Naive thymus-derived CD4-positive, alpha-beta T cell (primary cell): ENCODE results near the gene CLIC3. TPM values are rescaled to one million over a fixed set of nuclear protein-coding genes. Genes with fewer than 3 reads are reported as not detected.

Source experiments
- ATAC-seq: fragments of 150-1000 bp; cut with Tn5 transposase; 2 replicates; pipeline ENCODE4 v1.10.0; 2021; ENCODE audit warnings: mild to moderate bottlenecking, moderate library complexity
- CTCF ChIA-PET: fragments of 350-600 bp; sonication (Branson Sonifier 250); formaldehyde crosslinking; loops from one replicate; lab custom pipeline; 2021; ENCODE audit warnings: antibody characterized with exemption; lab: Charles Lee
- POLR2A ChIA-PET: fragments of 350-600 bp; sonication (Branson Sonifier 250); formaldehyde crosslinking; loops from one replicate; lab custom pipeline; 2021; ENCODE audit warnings: antibody characterized with exemption, inconsistent platforms; lab: Charles Lee
- DNase-seq, 9 donors: peaks; one replicate each; pipeline versions ENCODE4 v3.0.0 to v3.0.0-alpha.2; 2020 to 2022; ENCODE audit warnings: mixed read lengths in 1 of 9
- H3K27ac ChIP-seq: one replicate; pipeline ENCODE4 v1.7.0; 2013; ENCODE audit warnings: mild to moderate bottlenecking, low read depth, low read length, moderate library complexity
- H3K27me3 ChIP-seq, 2 donors: one replicate each; pipeline ENCODE4 v1.7.0; 2013; ENCODE audit warnings: low read length in 2 of 2, mild to moderate bottlenecking in 2 of 2, moderate library complexity in 2 of 2; ENCODE audit not compliant: control insufficient read depth in 2 of 2, insufficient read depth in 2 of 2
- H3K36me3 ChIP-seq, 3 experiments: 1 replicate in 2 of 3; 2 replicates in 1 of 3; pipeline ENCODE4 v1.7.0; 2013; ENCODE audit warnings: low read length in 3 of 3, mild to moderate bottlenecking in 3 of 3, moderate library complexity in 1 of 3; ENCODE audit not compliant: insufficient read depth in 3 of 3, control insufficient read depth in 2 of 3
- H3K4me1 ChIP-seq, 2 donors: one replicate each; pipeline ENCODE4 v1.7.0; 2013; ENCODE audit warnings: low read length in 2 of 2, mild to moderate bottlenecking in 2 of 2, moderate library complexity in 1 of 2; ENCODE audit not compliant: control insufficient read depth in 2 of 2, insufficient read depth in 2 of 2
- H3K4me3 ChIP-seq: 2 replicates; pipeline ENCODE4 v1.7.0; 2013; ENCODE audit warnings: mild to moderate bottlenecking, low read length
- H3K9me3 ChIP-seq, 3 experiments: 1 replicate in 2 of 3; 2 replicates in 1 of 3; pipeline ENCODE4 v1.7.0; 2013; ENCODE audit warnings: low read length in 3 of 3; ENCODE audit not compliant: control insufficient read depth in 2 of 3
- H3K27ac Mint-ChIP-seq, 9 donors: one replicate each; pipeline ENCODE4 v1.8.0; 2020 to 2022; ENCODE audit warnings: mixed read lengths in 9 of 9, mild to moderate bottlenecking in 8 of 9, moderate library complexity in 5 of 9, inconsistent platforms in 2 of 9
- H3K27me3 Mint-ChIP-seq, 5 donors: one replicate each; pipeline ENCODE4 v1.8.0; 2021 to 2022; ENCODE audit warnings: mixed read lengths in 5 of 5, mild to moderate bottlenecking in 1 of 5
- H3K36me3 Mint-ChIP-seq, 5 donors: one replicate each; pipeline ENCODE4 v1.8.0; 2020 to 2022; ENCODE audit warnings: mixed read lengths in 5 of 5, mild to moderate bottlenecking in 3 of 5, inconsistent platforms in 1 of 5
- H3K4me1 Mint-ChIP-seq, 7 donors: one replicate each; pipeline ENCODE4 v1.8.0; 2020 to 2022; ENCODE audit warnings: mixed read lengths in 7 of 7, mild to moderate bottlenecking in 3 of 7, inconsistent platforms in 1 of 7
- H3K4me3 Mint-ChIP-seq, 10 donors: one replicate each; pipeline ENCODE4 v1.8.0; 2020 to 2022; ENCODE audit warnings: mild to moderate bottlenecking in 10 of 10, mixed read lengths in 10 of 10, moderate library complexity in 6 of 10, inconsistent platforms in 2 of 10
- H3K9me3 Mint-ChIP-seq, 11 donors: one replicate each; pipeline ENCODE4 v1.8.0; 2020 to 2022; ENCODE audit warnings: mixed read lengths in 11 of 11, mild to moderate bottlenecking in 4 of 11, inconsistent platforms in 1 of 11, moderate library complexity in 1 of 11
- intact Hi-C, 2 donors: fragments of 100-400 bp; cut with micrococcal nuclease; formaldehyde crosslinking; loops; one replicate each; pipeline ENCODE4 v1.15.1; 2023
- polyA plus RNA-seq, 2 donors: library from polyadenylated mRNA; unstranded; fragments of 300-500 nt; fragmentation: Illumina TruSeq; gene quantifications; one replicate each; pipeline ENCODE4 v1.2.3, GENCODE V29; 2021
- total RNA-seq, 6 experiments: library from RNA in 5 of 6; stranded (reverse) in 5 of 6; gene quantifications; 1 replicate in 5 of 6; 2 replicates in 1 of 6; pipeline ENCODE4 v1.2.3 and lab custom pipeline; 2021 to 2026

CLIC3 gene
- total and polyA plus RNA-seq, 7 experiments from 2014 or later, result 0.31 to 13.0 (median 0.64) TPM; not detected in 1

GRCh38 chr9:136985027-136985602 lies 11.3 kb downstream of the CLIC3 start:
- H3K4me3 Mint-ChIP-seq, result no peak overlapping the region
- H3K4me3 ChIP-seq, result no peak overlapping the region
- H3K9me3 Mint-ChIP-seq, result peaks cover 0 to 1% (median 0%) of the 10 kb centered on the region in 11 donors
- ChIA-PET POLR2A (no interaction called here), CTCF (no interaction called here)
- H3K4me1 Mint-ChIP-seq, result peaks cover 0 to 6% (median 5%) of the 10 kb centered on the region in 7 donors
- H3K4me1 ChIP-seq, result no peaks in the 10 kb centered on the region
- DNase-seq, result no peak
- H3K27me3 Mint-ChIP-seq, result peaks cover 17 to 48% (median 20%) of the 10 kb centered on the region in 5 donors
- H3K9me3 ChIP-seq, result no peaks in the 10 kb centered on the region
- intact Hi-C loops, result no loop called here
- peaks cover 0 to 6% of the 10 kb centered on the region in 2 donors for H3K27me3 ChIP-seq
- ATAC-seq, result peak; percentile 35
- H3K27ac Mint-ChIP-seq, result no peak overlapping the region
- H3K36me3 Mint-ChIP-seq, result peaks cover 0 to 5% (median 3%) of the 10 kb centered on the region in 5 donors
- no peaks in the 10 kb centered on the region for H3K36me3 ChIP-seq
- H3K27ac ChIP-seq, result no peak overlapping the region

GRCh38 chr9:136984464-136985026 lies 11.8 kb downstream of the CLIC3 start:
- Histone ChIP-seq H3K9me3 (no peaks in the 10 kb centered on the region), H3K4me1 (no peaks in the 10 kb centered on the region), H3K36me3 (no peaks in the 10 kb centered on the region), H3K27me3 (peaks cover 0 to 6% of the 10 kb centered on the region in 2 donors), H3K4me3 (no peak overlapping the region), H3K27ac (no peak overlapping the region)
- Mint-ChIP-seq H3K4me3 (no peak overlapping the region), H3K4me1 (peaks cover 0 to 6% (median 5%) of the 10 kb centered on the region in 7 donors), H3K36me3 (peaks cover 0 to 5% (median 3%) of the 10 kb centered on the region in 5 donors), H3K27me3 (peaks cover 17 to 42% (median 20%) of the 10 kb centered on the region in 5 donors), H3K9me3 (peaks cover 0 to 1% (median 0%) of the 10 kb centered on the region in 11 donors), H3K27ac (no peak overlapping the region)
- ChIA-PET CTCF (no interaction called here), POLR2A (no interaction called here)
- intact Hi-C loops, result no loop called here
- ATAC-seq, result no peak
- no peak for DNase-seq

- Mint-ChIP-seq H3K27me3 (peaks cover 17 to 41% (median 20%) of the 10 kb centered on the region in 5 donors), H3K36me3 (peaks cover 0 to 5% (median 3%) of the 10 kb centered on the region in 5 donors), H3K9me3 (no peaks in the 10 kb centered on the region), H3K4me1 (peaks cover 0 to 6% (median 5%) of the 10 kb centered on the region in 7 donors), H3K4me3 (peak overlapping the region in 3 of 10 donors; percentile 1 to 36 (median 33)), H3K27ac (no peak overlapping the region)
- Histone ChIP-seq H3K9me3 (no peaks in the 10 kb centered on the region), H3K27me3 (peaks cover 0 to 6% of the 10 kb centered on the region in 2 donors), H3K27ac (no peak overlapping the region), H3K36me3 (no peaks in the 10 kb centered on the region), H3K4me3 (no peak overlapping the region), H3K4me1 (no peaks in the 10 kb centered on the region)
- intact Hi-C loops, result no loop called here
- ChIA-PET CTCF (no interaction called here), POLR2A (no interaction called here)
- DNase-seq (no peak), ATAC-seq (no peak)
These were observed 12.6 kb downstream of the CLIC3 start for GRCh38 chr9:136983656-136984314.

DNA sequence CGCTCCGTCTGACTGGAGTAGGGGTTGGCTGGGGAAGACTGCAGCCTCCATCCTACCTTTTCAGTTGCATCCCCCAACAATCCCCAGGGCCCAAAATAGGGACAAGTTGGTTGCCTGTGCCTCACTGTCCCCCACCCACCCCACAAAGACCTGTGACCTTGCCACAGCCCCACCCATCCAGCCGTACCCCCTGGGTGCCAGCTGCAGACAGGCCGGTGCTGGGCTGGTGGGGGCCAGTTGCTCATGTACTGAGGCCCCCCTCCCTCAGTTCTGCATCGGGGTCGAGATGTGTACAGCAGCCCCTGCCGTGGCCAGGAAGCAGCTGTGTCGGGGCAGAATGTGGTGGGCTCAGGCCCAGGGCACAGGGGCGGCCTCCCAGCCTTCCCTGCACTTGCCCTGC lies 13.2 kb downstream of the CLIC3 start:
- no peak for ATAC-seq
- no peaks in the 10 kb centered on the region for H3K9me3 Mint-ChIP-seq
- no peak for DNase-seq
- Histone ChIP-seq H3K4me3 (no peak overlapping the region), H3K36me3 (no peaks in the 10 kb centered on the region), H3K4me1 (no peaks in the 10 kb centered on the region), H3K27me3 (peaks cover 0 to 6% of the 10 kb centered on the region in 2 donors), H3K9me3 (no peaks in the 10 kb centered on the region), H3K27ac (no peak overlapping the region)
- no peak overlapping the region for H3K27ac Mint-ChIP-seq
- H3K36me3 Mint-ChIP-seq, result peaks cover 0 to 5% (median 3%) of the 10 kb centered on the region in 5 donors
- CTCF ChIA-PET, result no interaction called here
- intact Hi-C loops, result no loop called here
- H3K4me3 Mint-ChIP-seq, result no peak overlapping the region
- POLR2A ChIA-PET, result no interaction called here
- peaks cover 17 to 37% (median 20%) of the 10 kb centered on the region in 5 donors for H3K27me3 Mint-ChIP-seq
- H3K4me1 Mint-ChIP-seq, result peaks cover 0 to 6% (median 5%) of the 10 kb centered on the region in 7 donors

- H3K9me3 Mint-ChIP-seq, result no peaks in the 10 kb centered on the region
- intact Hi-C loops, result no loop called here
- CTCF ChIA-PET, result no interaction called here
These were observed 13.9 kb downstream of the CLIC3 start, which contains the start of gene LCNL1 for GRCh38 chr9:136982232-136983051. Gene LCNL1, plus strand, starts transcription at chr9:136982993. Its CDS starts 594 bp downstream, at chr9:136983587.

DNA sequence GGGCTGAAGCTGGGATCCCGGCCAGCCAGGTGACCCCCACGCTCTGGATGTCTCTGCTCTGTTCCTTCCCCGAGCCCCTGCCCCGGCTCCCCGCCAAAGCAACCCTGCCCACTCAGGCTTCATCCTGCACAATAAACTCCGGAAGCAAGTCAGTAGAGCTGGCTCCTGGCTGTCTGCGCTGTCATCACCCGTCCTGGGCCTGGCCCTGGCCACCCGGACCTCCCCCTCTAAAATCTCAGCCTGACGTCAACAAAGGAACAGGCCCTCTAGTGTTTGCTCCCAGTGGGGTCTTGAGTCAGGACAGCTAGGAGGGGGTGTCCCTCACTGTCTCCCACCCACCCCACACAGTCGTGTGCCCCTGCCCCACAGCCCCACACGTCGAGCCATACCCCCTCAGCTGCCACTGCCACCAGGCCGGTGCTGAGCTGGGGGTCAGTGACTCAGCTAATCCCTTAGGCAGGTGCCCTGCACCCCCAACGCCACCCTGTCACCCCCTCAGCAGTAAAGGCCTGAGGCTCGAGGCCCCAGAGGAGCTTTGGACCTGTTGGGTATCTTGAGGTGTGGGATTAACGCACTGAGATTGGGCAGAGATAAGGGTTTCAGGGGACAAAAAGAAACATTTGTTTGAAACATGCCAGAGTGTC lies 14.7 kb downstream of the CLIC3 start:
- no peak for ATAC-seq
- ChIA-PET CTCF (interaction anchor here (1.2 kb wide), 1 partner anchor 11 kb away, joined by 3 read pairs; no protein-coding TSS in a partner anchor), POLR2A (no interaction called here)
- Histone ChIP-seq H3K27me3 (peaks cover 0 to 6% of the 10 kb centered on the region in 2 donors), H3K36me3 (no peaks in the 10 kb centered on the region), H3K27ac (no peak overlapping the region), H3K4me1 (no peaks in the 10 kb centered on the region), H3K9me3 (no peaks in the 10 kb centered on the region), H3K4me3 (no peak overlapping the region)
- intact Hi-C loops, result no loop called here
- Mint-ChIP-seq H3K36me3 (peaks cover 0 to 5% (median 3%) of the 10 kb centered on the region in 5 donors), H3K27ac (no peak overlapping the region), H3K4me3 (no peak overlapping the region), H3K4me1 (peaks cover 0 to 6% (median 5%) of the 10 kb centered on the region in 7 donors), H3K9me3 (no peaks in the 10 kb centered on the region), H3K27me3 (peaks cover 11 to 26% (median 15%) of the 10 kb centered on the region in 5 donors)
- DNase-seq, result no peak

More at GRCh38 chr9:136982232-136983051, 13.9 kb downstream of the CLIC3 start, which contains the start of gene LCNL1:
- Mint-ChIP-seq H3K36me3 (peaks cover 0 to 5% (median 3%) of the 10 kb centered on the region in 5 donors), H3K27ac (no peak within 1 kb of the TSS), H3K4me3 (peak within 1 kb of the TSS in 3 of 10 donors; percentile 1 to 36 (median 33)), H3K27me3 (peaks cover 12 to 30% (median 15%) of the 10 kb centered on the region in 5 donors), H3K4me1 (peaks cover 0 to 6% (median 5%) of the 10 kb centered on the region in 7 donors)
- Histone ChIP-seq H3K27ac (no peak within 1 kb of the TSS), H3K4me1 (no peaks in the 10 kb centered on the region), H3K36me3 (no peaks in the 10 kb centered on the region), H3K4me3 (no peak within 1 kb of the TSS), H3K9me3 (no peaks in the 10 kb centered on the region), H3K27me3 (peaks cover 0 to 6% of the 10 kb centered on the region in 2 donors)
- ATAC-seq (no peak), DNase-seq (no peak)
- POLR2A ChIA-PET, result no interaction called here
